ENCODE measurements around the gene CDH4.

The CDH4 gene

GRCh38 chr20:61543931-61544745, 292.1 kb downstream of the CDH4 start:
- no peak for DNase-seq

DNA sequence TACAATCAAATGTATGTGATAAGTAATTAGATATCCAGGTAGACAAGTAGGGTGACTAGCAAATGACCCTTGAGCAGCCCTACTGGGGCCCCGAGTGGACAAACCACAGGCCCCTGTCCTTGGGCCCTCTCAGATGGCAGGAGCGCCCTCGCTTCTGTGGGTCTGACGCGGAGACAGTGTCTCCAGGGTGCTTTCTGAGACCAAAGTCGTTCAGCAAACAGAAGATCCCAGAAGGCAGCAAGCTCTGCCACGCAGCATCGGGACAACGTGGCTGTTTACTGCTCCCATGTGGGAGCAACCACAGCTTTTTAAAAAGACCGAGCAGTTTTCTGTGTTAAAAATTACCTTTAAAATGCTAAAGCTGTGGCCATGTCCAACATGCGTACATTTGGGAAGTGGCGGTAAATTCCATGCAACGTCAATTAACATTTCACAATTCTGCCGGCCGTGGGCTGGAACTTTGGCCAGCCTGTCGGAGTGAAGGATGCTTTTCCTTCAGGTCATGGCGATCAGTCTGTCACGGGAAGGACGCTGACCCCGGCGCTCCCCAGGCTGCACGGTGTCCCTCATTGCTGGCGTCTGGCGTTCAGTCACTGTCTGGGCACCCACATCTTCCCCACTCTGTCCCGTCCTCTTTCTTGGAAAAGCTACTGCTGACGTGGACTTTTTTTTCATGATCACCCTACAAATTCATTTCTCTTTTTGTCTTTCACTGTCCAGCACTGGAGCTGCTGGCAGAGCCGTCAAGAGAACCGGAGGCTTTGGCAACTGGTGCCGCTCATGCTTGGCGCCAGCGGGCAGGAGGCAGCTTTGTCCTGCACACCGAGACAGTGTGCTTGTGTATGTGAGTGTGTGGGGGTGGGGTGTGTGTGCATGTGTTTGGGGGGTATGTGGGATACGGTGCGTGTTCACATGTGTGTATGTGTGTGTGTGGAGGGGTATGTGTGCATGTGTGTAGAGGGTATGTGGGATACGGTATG, 293.1 kb downstream of the CDH4 start:
- DNase-seq, result no peak

DNA sequence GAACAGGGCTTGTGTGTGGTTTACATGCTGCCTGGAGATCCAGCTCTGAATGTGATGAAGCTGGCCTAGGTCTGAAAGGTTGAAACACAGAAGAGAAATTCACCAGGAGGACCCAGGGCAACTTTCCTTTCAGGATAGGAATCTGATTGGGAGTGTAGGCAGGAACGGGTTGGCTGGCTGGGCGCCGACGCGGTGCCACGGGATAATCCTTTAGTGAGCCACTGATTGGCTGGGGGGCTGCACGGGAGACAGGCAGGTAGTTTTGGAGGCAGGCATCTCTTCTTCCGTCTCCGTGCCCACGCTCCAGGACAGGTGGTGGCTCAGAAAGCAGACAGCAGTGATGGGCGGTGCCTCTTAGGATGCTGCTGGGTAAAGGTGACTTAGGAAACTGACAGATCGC, 294.6 kb downstream of the CDH4 start:
- DNase-seq, result no peak

DNA sequence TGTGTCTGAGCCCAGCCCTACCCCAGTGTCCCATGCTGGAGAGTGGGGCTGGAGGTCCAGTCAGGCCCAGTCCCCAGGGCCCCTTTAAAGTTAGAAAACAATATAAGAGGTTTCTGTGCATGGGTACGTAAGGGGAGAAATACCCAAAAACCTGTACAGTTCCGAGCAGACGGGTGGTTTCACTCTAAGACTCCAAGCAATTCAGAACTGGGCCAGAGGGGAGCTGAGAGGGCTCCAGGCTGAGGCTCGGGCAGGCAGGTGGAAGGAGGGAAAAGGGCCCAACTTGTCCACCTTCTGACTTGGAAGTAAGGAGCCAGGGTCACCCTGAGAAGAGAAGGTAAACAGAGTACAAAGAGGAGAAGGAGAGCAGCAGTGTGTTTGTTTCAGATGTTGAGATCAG, 296.0 kb downstream of the CDH4 start:
- DNase-seq, result no peak

GRCh38 chr20:61549865-61550264, 297.8 kb downstream of the CDH4 start:
- DNase-seq, result no peak

GRCh38 chr20:61551401-61551800, 299.3 kb downstream of the CDH4 start:
- DNase-seq, result no peak

- DNase-seq, result no peak
Measured at GRCh38 chr20:61554617-61555016, 302.6 kb downstream of the CDH4 start.

DNA sequence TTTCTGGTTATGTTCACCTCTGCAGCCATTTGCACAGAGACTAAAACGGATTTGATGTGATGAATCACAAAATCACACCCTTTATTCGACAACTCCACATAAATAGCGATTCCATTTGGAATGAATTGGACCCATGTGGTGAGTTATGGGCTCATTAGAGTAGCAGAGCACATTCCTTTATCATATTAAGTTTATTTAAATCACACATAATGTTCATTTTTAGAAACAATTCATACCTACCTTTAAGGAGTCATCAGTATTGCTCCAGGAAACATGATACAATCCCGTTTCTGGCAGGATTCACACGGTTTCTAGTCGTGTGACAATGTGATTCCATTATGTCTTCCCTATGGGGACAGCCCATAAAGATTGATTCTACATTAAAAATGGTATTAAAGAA, 303.5 kb downstream of the CDH4 start:
- no peak for DNase-seq

- no peak for DNase-seq
Measured at GRCh38 chr20:61556111-61556510, 304.1 kb downstream of the CDH4 start.

DNA sequence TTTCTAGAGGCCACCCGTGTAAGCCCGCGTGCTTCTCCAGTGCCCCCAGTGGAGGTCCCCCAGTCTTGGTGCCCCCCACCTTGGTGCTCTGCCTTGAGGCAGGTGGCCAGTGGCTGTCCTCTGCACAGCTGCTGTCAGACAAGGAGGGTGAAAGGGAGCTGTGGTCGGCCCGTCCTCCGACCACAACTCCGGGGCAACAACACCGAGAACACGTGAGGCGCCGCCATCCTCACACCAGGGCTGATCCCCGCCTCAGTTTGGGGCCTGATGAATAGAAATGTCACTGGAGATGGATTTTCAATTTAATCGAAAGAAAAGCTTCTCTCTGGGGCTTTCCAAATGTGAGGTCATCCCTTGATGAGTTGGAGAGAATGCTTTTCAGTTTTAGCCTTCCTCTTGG, 304.6 kb downstream of the CDH4 start:
- no peak for DNase-seq

- no peak for DNase-seq
Measured at GRCh38 chr20:61557621-61558020, 305.6 kb downstream of the CDH4 start.

DNA sequence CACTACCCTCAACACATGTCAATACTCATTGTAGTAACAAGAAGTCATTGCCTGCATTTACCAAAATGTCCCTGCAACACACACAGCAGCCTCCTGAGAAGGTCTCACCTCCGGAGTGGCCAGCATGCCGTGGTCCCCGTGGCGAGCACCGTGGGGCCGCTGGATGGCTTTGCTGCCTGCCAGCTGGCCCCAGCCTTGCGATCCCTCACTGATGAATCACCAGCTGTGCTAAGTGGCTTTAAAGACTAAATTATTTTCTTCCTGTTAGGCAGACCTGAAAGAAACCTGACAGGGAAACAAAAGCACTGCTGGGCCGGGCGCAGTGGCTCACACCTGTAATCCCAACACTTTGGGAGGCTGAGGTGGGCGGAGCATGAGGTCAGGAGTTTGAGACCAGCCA, 306.7 kb downstream of the CDH4 start:
- DNase-seq, result no peak

- DNase-seq, result no peak
Measured at GRCh38 chr20:61559706-61560315, 307.8 kb downstream of the CDH4 start.

GRCh38 chr20:61560361-61560853, 308.3 kb downstream of the CDH4 start:
- DNase-seq, result no peak

GRCh38 chr20:61561111-61561830, 309.2 kb downstream of the CDH4 start:
- no peak for DNase-seq

GRCh38 chr20:61562491-61562890, 310.4 kb downstream of the CDH4 start:
- no peak for DNase-seq

DNA sequence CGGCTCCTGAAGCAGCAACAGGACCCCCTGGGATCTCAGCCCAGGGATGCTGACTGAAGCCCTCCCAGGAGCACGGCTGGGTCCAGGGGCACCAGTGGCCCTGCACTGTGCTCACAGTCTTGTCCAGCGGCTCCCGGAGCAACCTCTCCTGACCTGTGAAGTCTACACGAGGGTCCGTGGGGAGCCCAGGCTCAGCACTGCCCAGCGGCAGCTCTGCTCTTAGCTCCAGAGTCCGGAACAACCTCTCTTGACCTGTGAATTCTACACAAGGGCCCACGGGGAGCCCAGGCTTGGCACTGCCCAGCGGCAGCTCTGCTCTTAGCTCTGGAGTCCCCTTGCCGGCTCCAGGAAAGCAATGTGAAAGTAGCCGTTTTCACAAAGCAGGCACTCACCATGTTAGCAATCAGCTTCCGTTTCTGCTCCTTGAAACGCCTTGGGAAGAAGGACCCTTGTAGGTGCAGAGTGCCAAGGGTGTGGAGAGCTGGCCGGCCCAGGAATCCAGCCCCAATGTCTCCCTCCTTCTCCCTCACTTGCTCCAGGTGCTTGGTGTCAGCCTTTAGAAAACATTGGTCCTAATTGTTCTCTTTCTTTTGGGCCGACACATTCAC, 310.9 kb downstream of the CDH4 start:
- DNase-seq, result no peak

GRCh38 chr20:61564628-61565027, 312.6 kb downstream of the CDH4 start:
- no peak for DNase-seq

GRCh38 chr20:61565791-61566190, 313.7 kb downstream of the CDH4 start:
- DNase-seq, result no peak

DNA sequence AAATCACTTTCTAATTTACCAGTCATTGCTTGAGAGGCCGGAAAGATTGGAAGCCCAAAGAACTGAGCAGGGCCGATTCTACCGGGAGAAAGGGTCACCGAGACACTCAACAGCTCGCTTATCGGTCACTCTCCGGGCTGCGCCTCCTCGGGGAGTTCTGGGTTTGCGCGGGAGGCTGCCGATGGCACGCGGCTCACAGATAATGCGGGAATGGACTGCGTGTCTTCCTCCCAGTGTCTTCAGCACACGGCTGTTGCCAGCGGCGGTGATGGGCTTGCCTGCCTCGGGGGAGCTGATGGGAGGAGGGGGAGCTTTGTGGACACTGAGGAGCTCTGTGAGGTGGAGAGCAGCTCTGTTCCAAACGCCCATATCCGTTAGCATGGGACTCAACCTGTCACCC, 314.6 kb downstream of the CDH4 start:
- DNase-seq, result no peak

GRCh38 chr20:61567204-61567603, 315.1 kb downstream of the CDH4 start:
- DNase-seq, result no peak

DNA sequence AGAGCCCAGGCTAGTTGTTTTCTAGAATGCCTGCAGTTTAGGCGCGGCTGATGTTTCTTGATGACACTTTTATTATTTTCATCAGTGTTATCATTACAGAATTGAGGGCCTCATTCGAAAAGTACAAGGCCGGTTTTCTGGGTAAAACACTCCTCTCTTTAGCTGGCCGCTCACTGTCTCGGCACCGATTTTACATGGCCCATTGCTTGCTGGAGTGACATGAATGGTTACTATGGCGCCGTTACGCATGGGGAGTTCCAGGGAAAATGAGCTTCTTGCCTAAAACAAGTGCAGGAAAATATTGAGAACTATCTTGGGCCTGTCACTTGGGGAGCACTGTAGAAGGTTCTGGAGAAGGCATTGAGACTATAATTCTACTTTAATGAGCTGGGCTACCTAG, 317.8 kb downstream of the CDH4 start:
- no peak for DNase-seq

Data from SIG-M5 (cell line).